ENCODE data around the gene TMEM60. TPM values are rescaled to one million over a fixed set of nuclear protein-coding genes. Genes with fewer than 3 reads are reported as not detected.

The TMEM60 gene
- total and polyA plus RNA-seq, 12 donors: 4.7 to 15.6 (median 7.9) TPM

DNA sequence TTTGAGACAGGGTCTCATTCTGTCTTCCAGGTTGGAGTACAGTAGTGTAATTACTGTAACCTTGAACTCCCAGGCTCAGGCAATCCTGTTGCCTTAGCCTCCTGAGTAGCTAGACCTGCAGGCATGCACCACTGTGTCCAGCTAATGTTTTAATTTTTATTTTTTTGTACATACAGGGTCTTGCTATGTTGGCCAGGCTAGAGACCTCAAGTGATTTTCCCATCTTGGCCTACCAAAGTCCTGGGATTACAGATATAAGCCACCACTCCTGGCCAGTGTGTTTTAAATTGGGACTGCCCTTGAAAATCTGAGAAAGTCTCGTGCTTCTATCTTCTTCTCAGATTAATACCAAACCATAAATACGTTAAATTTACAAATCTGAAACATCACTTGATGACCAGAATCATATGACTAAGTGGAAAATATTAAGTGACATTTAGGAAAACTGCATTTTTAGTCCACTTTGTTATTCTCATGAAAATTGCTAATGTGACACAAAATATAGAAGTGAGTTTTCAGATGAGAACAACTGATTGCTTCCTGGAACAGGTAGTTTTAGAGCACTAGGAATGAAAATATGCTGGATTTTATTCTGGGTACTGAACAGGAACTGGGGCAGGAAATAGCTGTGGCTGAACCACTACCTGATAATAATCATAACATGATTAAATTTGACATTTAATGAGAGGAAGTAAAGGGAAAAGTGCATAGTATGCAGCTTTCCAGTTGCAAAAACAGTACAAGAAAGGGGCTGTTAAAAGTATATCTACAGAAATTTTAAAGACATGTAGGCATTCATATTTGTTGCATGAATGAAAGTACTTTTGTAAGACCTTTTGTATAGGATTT, 4.5 kb upstream of the TMEM60 start:
- H3K27me3 ChIP-seq: no peaks in the 10 kb centered on the region
- ATAC-seq: no peak
- 72 to 81% methylated on average over 2 of the region's 2 CpGs for WGBS, 2 donors

DNA sequence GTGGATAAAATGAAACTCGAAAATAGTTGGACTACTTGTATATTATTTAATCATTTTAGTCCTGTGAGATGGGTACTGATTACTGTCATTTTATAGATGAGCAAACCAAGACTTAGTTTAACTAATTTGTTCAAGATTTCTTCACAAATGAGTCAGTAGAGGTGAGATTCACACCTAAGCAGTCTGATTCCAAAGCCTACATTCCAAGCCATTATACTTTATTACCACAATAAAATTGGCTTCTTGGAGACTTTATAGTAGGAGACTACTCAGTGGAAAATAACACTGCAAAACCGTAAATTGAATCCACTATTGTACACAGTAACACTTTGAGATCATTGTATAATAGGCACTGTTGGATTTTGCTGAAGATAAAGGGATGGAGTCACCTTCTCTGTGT, 2.5 kb upstream of the TMEM60 start:
- Histone ChIP-seq H3K36me3 (peaks cover 0 to 7% (median 0%) of the 10 kb centered on the region in 9 donors), H3K4me3 (no peak overlapping the region), H3K4me1 (peaks cover 7 to 61% (median 38%) of the 10 kb centered on the region in 9 donors), H3K27me3 (no peaks in the 10 kb centered on the region), H3K27ac (peak overlapping the region in 1 of 10 donors; percentile 91), H3K9me3 (peaks cover 0 to 8% (median 3%) of the 10 kb centered on the region in 11 donors)
- DNase-seq (no peak), ATAC-seq (no peak)
- intact Hi-C loops (cut with DNase I): loop anchor here in 1 of 10 donors (10.0 kb wide), 1 partner anchor 104 kb away; no protein-coding TSS in a partner anchor
- TF ChIP-seq, protein P1, sequence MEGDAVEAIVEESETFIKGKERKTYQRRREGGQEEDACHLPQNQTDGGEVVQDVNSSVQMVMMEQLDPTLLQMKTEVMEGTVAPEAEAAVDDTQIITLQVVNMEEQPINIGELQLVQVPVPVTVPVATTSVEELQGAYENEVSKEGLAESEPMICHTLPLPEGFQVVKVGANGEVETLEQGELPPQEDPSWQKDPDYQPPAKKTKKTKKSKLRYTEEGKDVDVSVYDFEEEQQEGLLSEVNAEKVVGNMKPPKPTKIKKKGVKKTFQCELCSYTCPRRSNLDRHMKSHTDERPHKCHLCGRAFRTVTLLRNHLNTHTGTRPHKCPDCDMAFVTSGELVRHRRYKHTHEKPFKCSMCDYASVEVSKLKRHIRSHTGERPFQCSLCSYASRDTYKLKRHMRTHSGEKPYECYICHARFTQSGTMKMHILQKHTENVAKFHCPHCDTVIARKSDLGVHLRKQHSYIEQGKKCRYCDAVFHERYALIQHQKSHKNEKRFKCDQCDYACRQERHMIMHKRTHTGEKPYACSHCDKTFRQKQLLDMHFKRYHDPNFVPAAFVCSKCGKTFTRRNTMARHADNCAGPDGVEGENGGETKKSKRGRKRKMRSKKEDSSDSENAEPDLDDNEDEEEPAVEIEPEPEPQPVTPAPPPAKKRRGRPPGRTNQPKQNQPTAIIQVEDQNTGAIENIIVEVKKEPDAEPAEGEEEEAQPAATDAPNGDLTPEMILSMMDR (IDR thresholded peaks at IDR 0.05): no peak
- WGBS, 2 donors: 92 to 98% methylated on average over 2 of the region's 2 CpGs

More for the DNA sequence above, 4.5 kb upstream of the TMEM60 start:
- TF ChIP-seq, protein P1 (IDR thresholded peaks at IDR 0.05): no peak
- Histone ChIP-seq H3K27ac (peak overlapping the region in 3 of 10 donors; percentile 22 to 37 (median 34)), H3K9me3 (peaks cover 0 to 29% (median 22%) of the 10 kb centered on the region in 11 donors), H3K4me3 (no peak overlapping the region), H3K4me1 (peaks cover 0 to 42% (median 22%) of the 10 kb centered on the region in 9 donors), H3K36me3 (no peaks in the 10 kb centered on the region)
- no peak for DNase-seq
- intact Hi-C loops (cut with DNase I): loop anchor here in 1 of 10 donors (10.0 kb wide), 1 partner anchor 102 kb away; no protein-coding TSS in a partner anchor

DNA sequence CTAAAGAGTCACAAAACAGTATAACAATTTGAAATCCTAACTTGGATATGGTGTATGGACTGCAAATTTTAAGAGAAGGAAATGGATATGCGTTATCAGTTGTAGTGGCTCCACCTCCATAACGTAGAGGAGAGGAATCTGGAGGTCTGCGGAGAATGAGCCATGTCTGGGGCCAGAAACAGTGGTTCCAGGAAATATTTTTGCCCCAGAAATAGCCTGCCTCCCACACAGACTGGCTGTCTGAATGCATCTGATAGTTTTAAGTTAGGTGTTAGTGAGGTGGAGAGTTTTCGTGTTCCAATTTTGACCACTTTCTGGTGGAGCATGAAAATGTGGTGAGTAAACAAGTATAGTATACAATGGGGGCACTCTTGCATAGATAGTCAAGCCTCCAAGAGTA, 1.9 kb upstream of the TMEM60 start:
- Histone ChIP-seq H3K4me3 (peak overlapping the region in 7 of 10 donors; percentile 81 to 95 (median 90)), H3K27ac (peak overlapping the region in 6 of 10 donors; percentile 6 to 91 (median 85)), H3K36me3 (peaks cover 0 to 12% (median 0%) of the 10 kb centered on the region in 9 donors), H3K9me3 (peaks cover 0 to 3% (median 0%) of the 10 kb centered on the region in 11 donors), H3K27me3 (no peaks in the 10 kb centered on the region), H3K4me1 (peaks cover 7 to 65% (median 38%) of the 10 kb centered on the region in 9 donors)
- DNase-seq (no peak), ATAC-seq (no peak)
- TF ChIP-seq, protein P1 (IDR thresholded peaks at IDR 0.05): no peak
- WGBS, 2 donors: 45 to 50% methylated on average over 4 of the region's 4 CpGs
- intact Hi-C loops (cut with DNase I): loop anchor here in 1 of 10 donors (10.0 kb wide), 1 partner anchor 105 kb away; no protein-coding TSS in a partner anchor

Measured in heart right ventricle (tissue), 16 donors.